C4-2B (cell line): ENCODE measurements around the gene AFDN.

Source experiments
- H3K27ac ChIP-seq: fragments of 450-650 bp; 2 replicates; pipeline ENCODE4 v1.5.1; 2017
- CTCF ChIP-seq: fragments of 450-650 bp; conservative IDR thresholded peaks from 2 replicates; pipeline ENCODE4 v1.5.1; 2017; ENCODE audit warnings: mild to moderate bottlenecking
- ZFX ChIP-seq: fragments of 450-650 bp; IDR thresholded peaks from 2 replicates; pipeline ENCODE4 v1.6.1; 2017

The AFDN gene

GRCh38 chr6:167984144-167984719, 157.5 kb downstream of the AFDN start:
- no peak for TF ChIP-seq ZFX
- no peak for TF ChIP-seq CTCF
- no peak overlapping the region for H3K27ac ChIP-seq

- TF ChIP-seq ZFX (no peak), CTCF (no peak)
- H3K27ac ChIP-seq = no peak overlapping the region
Observed at GRCh38 chr6:167984876-167985604, 158.3 kb downstream of the AFDN start.

GRCh38 chr6:167985911-167986595, 159.3 kb downstream of the AFDN start:
- no peak overlapping the region for H3K27ac ChIP-seq
- TF ChIP-seq ZFX (no peak), CTCF (no peak)

- no peak for TF ChIP-seq ZFX
- TF ChIP-seq CTCF = no peak
- H3K27ac ChIP-seq = no peak overlapping the region
Observed at GRCh38 chr6:167987396-167988153, 160.9 kb downstream of the AFDN start.

- TF ChIP-seq CTCF (no peak), ZFX (no peak)
- no peak overlapping the region for H3K27ac ChIP-seq
Observed at GRCh38 chr6:167988154-167988495, 161.4 kb downstream of the AFDN start.

- TF ChIP-seq ZFX = no peak
- no peak for TF ChIP-seq CTCF
- H3K27ac ChIP-seq = no peak overlapping the region
Observed at GRCh38 chr6:167988945-167989841, 162.5 kb downstream of the AFDN start.
